ENCODE data around the gene SLC9A3.

The SLC9A3 gene

GRCh38 chr5:444226-444625 is 80.0 kb downstream of the SLC9A3 start:
- Histone ChIP-seq H3F3A (ENCODE audit: control insufficient read depth, insufficient read depth) (peaks cover 9% of the 10 kb centered on the region; the same call in 1 of the 2 replicates), H3K4me1 (ENCODE audit: control insufficient read depth, low read length) (peaks cover 59% of the 10 kb centered on the region)

GRCh38 chr5:443239-444151 is 80.8 kb downstream of the SLC9A3 start:
- peaks cover 59% of the 10 kb centered on the region for H3K4me1 ChIP-seq (ENCODE audit: control insufficient read depth, low read length)
- peak overlapping the region; percentile 93 for H3K4me3 ChIP-seq (ENCODE audit: low read length)
- no peaks in the 10 kb centered on the region for H3K9me3 ChIP-seq (ENCODE audit: control insufficient read depth, insufficient read depth, low read length)
- H3K79me2 ChIP-seq (ENCODE audit: control insufficient read depth, low read length), result peaks cover 59% of the 10 kb centered on the region
- H3F3A ChIP-seq (ENCODE audit: control insufficient read depth, insufficient read depth), result peaks cover 9% of the 10 kb centered on the region; the same call in 1 of the 2 replicates
- H3K27me3 ChIP-seq (ENCODE audit: control insufficient read depth, low read length), result no peaks in the 10 kb centered on the region
- H3K9me2 ChIP-seq (replicated peaks; ENCODE audit: control insufficient read depth, low read length), result no peaks in the 10 kb centered on the region
- H3K4me2 ChIP-seq (ENCODE audit: low read length), result peak overlapping the region; percentile 89
- no peak for TF ChIP-seq CTCF (IDR thresholded peaks at IDR 0.05; ENCODE audit: low read depth, low read length, poor library complexity, severe bottlenecking)
- TF ChIP-seq EZH2phosphoT487 (IDR thresholded peaks at IDR 0.05; ENCODE audit: borderline replicate concordance, low read length), result no peak
- H3K27ac ChIP-seq (ENCODE audit: low read depth, low read length), result peak overlapping the region; percentile 25
- H4K20me1 ChIP-seq (ENCODE audit: control insufficient read depth, insufficient read depth, low read depth, low read length), result no peaks in the 10 kb centered on the region
- H3K36me3 ChIP-seq (ENCODE audit: control insufficient read depth, low read length), result peaks cover 42% of the 10 kb centered on the region

More at GRCh38 chr5:444226-444625, 80.0 kb downstream of the SLC9A3 start:
- Histone ChIP-seq H3K27me3 (ENCODE audit: control insufficient read depth, low read length) (no peaks in the 10 kb centered on the region), H3K27ac (ENCODE audit: low read depth, low read length) (no peak overlapping the region), H3K4me3 (ENCODE audit: low read length) (peak overlapping the region; percentile 93), H3K79me2 (ENCODE audit: control insufficient read depth, low read length) (peaks cover 64% of the 10 kb centered on the region), H3K9me2 (replicated peaks; ENCODE audit: control insufficient read depth, low read length) (no peaks in the 10 kb centered on the region), H3K36me3 (ENCODE audit: control insufficient read depth, low read length) (peaks cover 49% of the 10 kb centered on the region), H3K9me3 (ENCODE audit: control insufficient read depth, insufficient read depth, low read length) (no peaks in the 10 kb centered on the region), H3K4me2 (ENCODE audit: low read length) (peak overlapping the region; percentile 89), H4K20me1 (ENCODE audit: control insufficient read depth, insufficient read depth, low read depth, low read length) (no peaks in the 10 kb centered on the region)
- TF ChIP-seq CTCF (IDR thresholded peaks at IDR 0.05; ENCODE audit: low read depth, low read length, poor library complexity, severe bottlenecking) (no peak), EZH2phosphoT487 (IDR thresholded peaks at IDR 0.05; ENCODE audit: borderline replicate concordance, low read length) (no peak)

- Histone ChIP-seq H3K27ac (ENCODE audit: low read depth, low read length) (peak within 1 kb of the TSS; percentile 59), H4K20me1 (ENCODE audit: control insufficient read depth, insufficient read depth, low read depth, low read length) (no peaks in the 10 kb centered on the region), H3K4me1 (ENCODE audit: control insufficient read depth, low read length) (peaks cover 59% of the 10 kb centered on the region), H3K9me2 (replicated peaks; ENCODE audit: control insufficient read depth, low read length) (no peaks in the 10 kb centered on the region), H3F3A (ENCODE audit: control insufficient read depth, insufficient read depth) (peaks cover 15% of the 10 kb centered on the region), H3K27me3 (ENCODE audit: control insufficient read depth, low read length) (no peaks in the 10 kb centered on the region), H3K79me2 (ENCODE audit: control insufficient read depth, low read length) (peaks cover 54% of the 10 kb centered on the region), H3K4me2 (ENCODE audit: low read length) (peak within 1 kb of the TSS; percentile 89), H3K4me3 (ENCODE audit: low read length) (peak within 1 kb of the TSS; percentile 93), H3K9me3 (ENCODE audit: control insufficient read depth, insufficient read depth, low read length) (no peaks in the 10 kb centered on the region), H3K36me3 (ENCODE audit: control insufficient read depth, low read length) (peaks cover 33% of the 10 kb centered on the region)
- TF ChIP-seq EZH2phosphoT487 (IDR thresholded peaks at IDR 0.05; ENCODE audit: borderline replicate concordance, low read length) (no peak), CTCF (IDR thresholded peaks at IDR 0.05; ENCODE audit: low read depth, low read length, poor library complexity, severe bottlenecking) (no peak)
Measured at GRCh38 chr5:442335-443238, 81.7 kb downstream of the SLC9A3 start, which contains the start of gene EXOC3. TSS of gene EXOC3 (plus strand) at chr5:443176. CDS start at chr5:446206, 3,030 bp downstream.
